Measurements from ENCODE around the gene CTPS1.
A peak's percentile ranks its signal among the peaks of the same experiment; 100 is the strongest.

Gene CTPS1, protein sequence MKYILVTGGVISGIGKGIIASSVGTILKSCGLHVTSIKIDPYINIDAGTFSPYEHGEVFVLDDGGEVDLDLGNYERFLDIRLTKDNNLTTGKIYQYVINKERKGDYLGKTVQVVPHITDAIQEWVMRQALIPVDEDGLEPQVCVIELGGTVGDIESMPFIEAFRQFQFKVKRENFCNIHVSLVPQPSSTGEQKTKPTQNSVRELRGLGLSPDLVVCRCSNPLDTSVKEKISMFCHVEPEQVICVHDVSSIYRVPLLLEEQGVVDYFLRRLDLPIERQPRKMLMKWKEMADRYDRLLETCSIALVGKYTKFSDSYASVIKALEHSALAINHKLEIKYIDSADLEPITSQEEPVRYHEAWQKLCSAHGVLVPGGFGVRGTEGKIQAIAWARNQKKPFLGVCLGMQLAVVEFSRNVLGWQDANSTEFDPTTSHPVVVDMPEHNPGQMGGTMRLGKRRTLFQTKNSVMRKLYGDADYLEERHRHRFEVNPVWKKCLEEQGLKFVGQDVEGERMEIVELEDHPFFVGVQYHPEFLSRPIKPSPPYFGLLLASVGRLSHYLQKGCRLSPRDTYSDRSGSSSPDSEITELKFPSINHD

DNA sequence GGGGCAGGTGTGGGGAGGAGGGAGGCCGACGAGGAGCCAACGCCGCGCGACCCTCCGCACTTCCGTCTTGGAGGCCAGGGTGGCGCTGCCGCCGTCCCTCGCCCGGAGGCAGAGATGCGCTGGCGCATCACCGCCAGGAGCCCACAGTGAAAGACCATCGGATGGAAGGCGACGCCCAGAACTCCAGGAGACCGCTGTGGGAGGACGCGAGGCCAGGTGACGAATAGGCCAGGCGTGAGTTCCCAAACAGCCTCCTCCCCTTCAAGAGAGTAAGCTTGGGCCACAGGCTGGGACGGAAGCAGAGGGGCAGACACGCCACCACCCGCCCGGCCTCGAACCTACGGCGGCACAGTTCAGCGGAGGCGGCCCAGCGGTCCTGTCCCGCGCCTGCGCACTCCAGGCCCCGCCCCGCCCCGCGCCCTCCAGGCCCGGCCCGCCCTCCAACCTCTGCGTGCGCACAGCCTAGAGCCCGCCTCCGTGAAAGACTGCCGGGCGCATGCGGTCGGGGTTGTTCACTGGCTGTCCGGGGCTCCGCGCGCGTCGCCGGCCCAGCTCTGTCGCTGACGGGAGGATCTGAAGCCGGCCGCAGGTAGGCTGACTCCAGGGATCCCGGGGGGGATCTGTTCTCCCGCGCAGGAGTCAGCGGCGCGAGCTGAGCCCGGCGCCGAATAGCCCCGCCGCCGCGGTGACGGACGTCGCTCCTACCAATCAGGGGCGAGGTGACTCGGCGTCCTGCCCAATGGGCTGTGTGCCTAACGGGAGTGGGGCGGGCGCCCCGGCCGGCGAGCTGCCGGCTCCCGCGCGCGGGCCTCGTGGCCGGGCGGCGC is at the start of gene CTPS1:
Gene CTPS1, plus strand, starts transcription at position 456 of the 827 bp plus-strand sequence. CDS start 3,595 bp downstream, outside the sequence.
- DNase-seq: peak; percentile 100

DNA sequence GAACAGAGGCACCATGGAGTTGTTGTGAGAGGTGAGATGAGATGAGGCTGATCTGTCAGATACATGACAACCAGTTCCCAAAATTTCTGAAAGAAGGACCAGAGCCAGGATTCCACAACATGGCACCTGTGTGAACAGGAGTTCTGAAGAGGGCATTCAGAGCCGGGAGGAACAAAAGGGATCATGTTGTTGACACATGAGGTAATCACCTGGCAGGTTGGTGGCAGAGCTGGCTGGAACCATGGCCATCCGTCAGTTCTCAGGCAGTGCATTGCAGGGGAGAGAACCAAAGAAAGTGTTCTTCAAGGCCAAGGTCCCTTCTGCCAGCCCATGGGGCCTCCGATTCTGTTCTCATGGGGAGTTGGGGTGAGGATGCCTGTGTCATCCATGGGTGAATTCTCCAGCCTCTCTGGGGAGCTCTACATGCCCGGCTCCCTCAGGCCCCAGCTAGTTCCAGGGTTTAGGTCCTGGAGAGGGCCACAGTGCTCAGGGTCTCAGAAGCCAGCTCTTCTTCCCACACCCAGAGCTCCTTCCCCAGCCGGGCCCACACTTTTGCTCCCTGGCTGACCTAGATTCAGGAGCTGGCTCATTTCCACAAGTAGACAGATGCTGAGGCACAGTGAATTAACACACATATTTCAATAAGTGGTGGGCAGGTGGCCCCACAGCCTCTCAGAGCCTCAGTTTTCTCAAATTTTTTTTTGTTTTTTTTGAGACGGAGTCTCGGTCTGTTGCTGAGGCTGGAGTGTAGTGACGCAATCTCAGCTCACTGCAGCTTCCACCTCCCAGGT is 49.1 kb upstream of the CTPS1 start:
- peak; percentile 100 for DNase-seq

DNA sequence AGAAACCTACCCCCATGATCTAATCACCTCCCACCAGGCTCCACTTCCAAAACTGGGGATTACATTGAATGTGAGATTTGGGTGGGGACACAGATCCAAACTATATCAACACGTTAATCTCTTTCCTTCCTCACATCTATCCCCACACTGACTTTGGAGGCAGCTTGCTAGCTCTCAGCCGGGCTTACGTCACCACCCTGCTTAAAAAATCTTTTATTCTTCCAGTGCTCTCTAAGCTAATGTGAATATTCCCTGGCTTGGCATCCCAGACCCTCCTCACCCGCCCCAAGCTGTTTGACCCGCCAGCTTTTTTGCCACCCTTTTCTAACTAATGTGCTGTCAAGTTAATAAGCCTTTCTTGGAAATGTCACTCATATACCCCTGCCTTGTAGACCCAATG is 47.9 kb upstream of the CTPS1 start:
- no peak for DNase-seq

GRCh38 chr1:40932006-40932405 is 47.5 kb upstream of the CTPS1 start:
- peak; percentile 68 for DNase-seq

DNA sequence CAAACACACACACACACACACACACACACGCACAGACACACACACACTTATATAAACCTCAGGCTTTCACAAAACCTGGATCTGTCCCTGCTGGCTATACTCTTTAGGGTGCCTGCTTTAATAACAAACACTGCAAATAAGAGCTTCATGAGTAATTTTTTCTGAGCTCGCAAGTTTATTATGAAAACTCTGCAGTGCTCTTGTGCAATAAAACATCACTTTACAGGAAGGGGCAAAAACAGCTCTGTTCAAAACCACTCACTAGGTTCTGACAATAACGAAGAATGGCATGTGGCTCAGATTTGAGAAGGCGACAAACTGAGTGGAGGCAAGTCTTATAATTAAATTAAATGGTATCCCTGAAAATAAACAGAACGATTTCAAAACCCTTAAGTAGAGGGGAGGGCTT is 42.6 kb upstream of the CTPS1 start:
- no peak for DNase-seq

DNA sequence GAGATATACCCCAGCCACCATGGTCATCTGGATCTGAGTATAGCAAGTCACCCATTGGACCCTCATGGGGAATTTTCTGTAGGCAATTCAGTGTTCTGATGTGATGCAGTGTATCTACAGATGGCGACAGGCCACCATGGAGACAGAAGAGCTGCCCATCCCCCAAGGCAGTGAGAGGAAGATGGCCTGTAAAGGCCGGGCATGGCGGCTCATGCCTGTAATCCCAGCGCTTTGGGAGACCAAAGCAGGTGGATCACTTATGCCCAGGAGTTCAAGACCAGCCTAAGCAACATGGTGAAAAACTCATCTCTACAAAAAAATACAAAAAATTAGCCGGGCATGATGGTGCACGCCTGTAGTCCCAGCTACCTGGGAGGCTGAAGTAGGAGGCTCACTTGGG is 41.1 kb upstream of the CTPS1 start:
- no peak for DNase-seq

GRCh38 chr1:40939320-40940059 is 40.0 kb upstream of the CTPS1 start:
- DNase-seq: no peak

GRCh38 chr1:40944326-40944725 is 35.2 kb upstream of the CTPS1 start:
- no peak for DNase-seq

DNA sequence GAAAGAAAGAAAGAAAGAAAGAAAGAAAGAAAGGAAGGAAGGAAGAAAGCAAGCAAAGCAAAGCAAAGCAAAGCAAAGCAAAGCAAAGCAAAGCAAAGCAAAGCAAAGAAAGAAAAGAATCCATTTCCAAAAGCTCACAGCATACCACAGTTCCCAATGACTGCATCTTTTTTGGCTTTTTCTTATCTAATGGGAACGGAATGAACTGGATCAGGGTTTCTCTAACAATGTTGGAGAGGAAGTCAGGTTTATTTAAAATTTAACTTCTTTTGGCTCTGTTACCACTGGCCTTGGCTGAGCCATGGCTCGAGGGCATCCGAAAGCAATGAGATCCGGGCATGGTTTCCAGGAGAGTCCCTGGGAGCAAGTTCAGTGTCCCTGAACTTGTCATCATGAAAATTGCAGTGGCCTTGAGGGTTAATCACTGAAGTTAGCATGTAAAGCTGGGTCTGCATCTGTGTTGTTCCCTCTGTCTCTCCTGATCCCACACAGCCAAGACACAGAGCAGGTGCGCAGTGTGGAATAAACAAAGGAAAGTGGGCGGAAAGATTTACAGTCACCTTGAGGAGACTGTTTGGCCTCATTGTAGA is 34.6 kb upstream of the CTPS1 start:
- DNase-seq: no peak

DNA sequence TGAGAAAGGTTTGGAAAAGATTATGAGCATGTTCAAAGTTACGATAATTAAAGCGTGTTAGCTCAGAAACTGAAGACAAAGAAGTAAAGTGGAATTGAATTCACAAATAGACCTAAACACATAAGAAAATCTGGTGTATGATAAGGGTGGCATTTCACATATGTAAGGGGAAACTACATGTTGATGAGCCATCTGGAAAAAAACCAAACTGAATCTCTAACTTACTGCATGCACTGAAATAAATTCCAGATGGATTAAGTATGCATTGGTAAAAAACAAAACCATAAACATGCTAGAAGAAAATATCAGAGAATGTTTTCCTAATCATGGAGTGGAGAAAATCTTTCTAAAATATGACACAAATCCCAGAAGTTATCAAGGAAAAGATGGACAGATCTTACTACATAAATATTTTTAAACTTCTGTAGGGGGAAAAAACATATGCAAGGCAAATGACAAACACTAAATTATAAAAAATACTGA is 34.0 kb upstream of the CTPS1 start:
- DNase-seq: no peak

- peak; percentile 96 for DNase-seq
Measured at GRCh38 chr1:40948741-40949443, 30.6 kb upstream of the CTPS1 start.

DNA sequence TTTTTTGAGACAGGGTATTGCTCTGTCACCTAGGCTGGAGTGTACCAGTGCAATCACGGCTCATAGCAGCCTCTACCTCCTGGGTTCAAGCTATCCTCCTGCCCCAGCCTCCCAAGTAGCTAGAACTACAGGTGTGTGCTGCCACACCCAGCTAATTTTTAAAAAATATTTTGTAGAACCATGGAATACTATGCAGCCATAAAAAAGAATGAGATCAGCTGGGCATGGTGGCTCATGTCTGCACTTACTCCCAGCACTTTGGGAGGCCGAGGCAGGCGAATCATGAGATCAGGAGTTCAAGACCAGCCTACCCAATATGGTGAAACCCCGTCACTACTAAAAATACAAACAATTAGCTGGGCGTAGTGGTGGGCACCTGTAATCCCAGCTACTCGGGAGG is 29.9 kb upstream of the CTPS1 start:
- DNase-seq: no peak

DNA sequence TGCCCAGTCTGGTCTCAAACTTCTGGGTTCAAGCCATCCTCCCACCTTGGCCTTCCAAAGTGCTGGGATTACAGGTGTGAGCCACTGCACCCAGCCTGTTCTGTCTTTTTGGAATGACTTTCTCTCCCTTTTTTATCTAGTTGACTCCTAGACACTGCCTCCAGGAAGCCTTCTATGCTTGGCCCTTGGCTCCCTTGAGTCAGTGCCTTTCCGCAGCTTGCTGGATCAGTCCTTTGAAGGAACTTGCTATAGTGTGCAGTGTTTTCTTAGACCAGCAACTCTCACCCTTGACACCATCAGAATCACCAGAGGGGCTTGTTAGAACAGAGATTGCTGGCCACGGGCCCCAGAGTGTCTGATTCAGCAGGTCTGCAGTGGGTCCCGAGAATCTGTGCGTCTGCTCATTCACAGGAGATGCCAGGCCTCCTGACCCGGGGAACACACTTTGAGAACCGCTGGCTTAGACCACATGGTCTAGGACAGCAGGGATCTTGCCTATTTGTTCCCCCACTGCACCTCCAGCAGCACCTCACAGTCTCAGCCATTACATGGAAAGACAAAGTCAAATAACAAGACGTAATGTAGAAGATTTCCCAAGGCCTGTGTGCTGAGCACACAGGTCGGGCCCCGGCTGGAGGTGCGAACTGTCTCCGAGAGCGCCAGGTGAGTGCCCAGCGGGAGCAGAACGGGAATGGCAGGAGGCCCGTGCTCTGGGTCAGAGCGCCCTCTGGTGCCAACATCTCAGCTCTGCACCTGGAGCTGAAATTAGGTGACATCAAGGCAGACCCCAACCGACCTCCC is 27.4 kb upstream of the CTPS1 start:
- peak; percentile 99 for DNase-seq

GRCh38 chr1:40952744-40953315 is 26.7 kb upstream of the CTPS1 start:
- DNase-seq: no peak

DNA sequence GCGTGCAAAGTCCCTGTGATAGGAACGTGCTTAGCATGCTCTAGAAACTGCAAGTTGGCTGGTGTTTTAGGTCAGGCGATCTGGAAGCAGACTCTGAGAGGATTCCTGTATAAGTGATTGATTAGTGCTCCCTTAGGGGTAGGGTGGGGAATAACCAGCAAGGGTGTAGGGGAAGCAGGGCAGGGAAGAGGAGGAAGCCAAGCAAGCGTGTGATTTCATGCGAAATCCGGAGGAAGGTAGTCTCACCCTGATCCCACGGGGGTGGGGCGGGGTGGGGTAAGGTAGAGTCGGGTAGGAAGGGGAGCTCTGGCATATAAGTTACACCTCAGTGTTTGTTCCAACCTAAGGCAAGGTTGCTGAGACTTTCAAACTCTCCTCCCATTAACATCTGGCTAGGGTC is 24.9 kb upstream of the CTPS1 start:
- DNase-seq: no peak

- DNase-seq: no peak
Measured at GRCh38 chr1:40955266-40955665, 24.2 kb upstream of the CTPS1 start.

DNA sequence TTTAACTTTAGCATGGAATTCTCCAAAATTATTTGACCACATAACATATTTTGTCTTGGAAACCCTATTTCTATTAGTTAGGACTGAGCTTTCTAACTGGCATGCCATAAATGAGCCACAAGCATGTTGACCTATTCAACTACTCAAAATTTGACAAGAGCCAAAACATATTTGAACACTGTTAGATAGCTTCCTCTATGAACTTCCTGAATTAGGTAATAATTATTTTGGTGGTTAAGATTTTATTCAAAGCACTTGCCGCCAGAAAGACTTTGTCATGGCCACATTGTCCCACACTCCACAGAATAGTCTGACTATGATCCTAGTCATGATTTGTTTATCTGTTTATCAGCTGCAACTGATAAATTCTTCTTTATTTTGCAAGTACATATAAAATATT is 23.1 kb upstream of the CTPS1 start:
- DNase-seq: no peak

GRCh38 chr1:40958210-40958609 is 21.3 kb upstream of the CTPS1 start:
- no peak for DNase-seq

GRCh38 chr1:40965531-40965930 is 14.0 kb upstream of the CTPS1 start:
- no peak for DNase-seq

GRCh38 chr1:40966417-40966816 is 13.1 kb upstream of the CTPS1 start:
- no peak for DNase-seq

Measured in NCI-H2029 (cell line).